Keratinocyte (primary cell): ENCODE measurements around the gene RBM25. TPM values are rescaled to one million over a fixed set of nuclear protein-coding genes. Genes with fewer than 3 reads are reported as not detected.

ENCODE experiments used
- DNase-seq: peaks from one replicate; pipeline ENCODE4 v3.0.0-alpha.2; 2011; ENCODE audit warnings: low read depth, missing footprints, low spot score
- FAIRE-seq: peaks from 2 replicates; lab custom pipeline; 2011; peaks lifted over from hg19 to GRCh38; lab: Jason Lieb, UNC
- H2AFZ ChIP-seq: 2 replicates; pipeline ENCODE4 v1.6.0; 2012; ENCODE audit warnings: low read length, control low read depth, inconsistent platforms; ENCODE audit not compliant: control insufficient read depth
- H3K27ac ChIP-seq: 2 replicates; pipeline ENCODE4 v1.5.1; 2011; ENCODE audit warnings: low read length; ENCODE audit not compliant: control insufficient read depth, insufficient read depth
- H3K27me3 ChIP-seq: 3 replicates; pipeline ENCODE4 v1.6.0; 2011; ENCODE audit warnings: low read length; ENCODE audit not compliant: control insufficient read depth, insufficient read depth; ENCODE audit errors: extremely low read depth
- H3K36me3 ChIP-seq, 2 experiments: 2 replicates in 1 of 2; 3 replicates in 1 of 2; pipeline ENCODE4 v1.5.1; 2011; ENCODE audit warnings: low read length in 2 of 2, mild to moderate bottlenecking in 1 of 2; ENCODE audit not compliant: control insufficient read depth in 2 of 2, insufficient read depth in 2 of 2; ENCODE audit errors: extremely low read depth in 1 of 2
- H3K4me1 ChIP-seq: 3 replicates; pipeline ENCODE4 v1.5.1; 2011; ENCODE audit warnings: low read length; ENCODE audit not compliant: control insufficient read depth, insufficient read depth; ENCODE audit errors: extremely low read depth
- H3K4me2 ChIP-seq: 3 replicates; pipeline ENCODE4 v1.6.0; 2011; ENCODE audit warnings: low read depth, low read length; ENCODE audit not compliant: control insufficient read depth, insufficient read depth; ENCODE audit errors: extremely low read depth
- H3K4me3 ChIP-seq, 3 experiments: fragments of 200-600 bp in 1 of 3; sonication (generic) in 1 of 3; 2 replicates in 2 of 3; 3 replicates in 1 of 3; pipeline ENCODE4 v1.5.1; 2011 to 2016; ENCODE audit warnings: low read length in 3 of 3, mild to moderate bottlenecking in 3 of 3, control low read depth in 2 of 3, inconsistent platforms in 1 of 3, low read depth in 1 of 3, mixed read lengths in 1 of 3, mixed run types in 1 of 3, moderate library complexity in 1 of 3; ENCODE audit not compliant: control insufficient read depth in 2 of 3, insufficient read depth in 2 of 3; ENCODE audit errors: extremely low read depth in 1 of 3
- H3K79me2 ChIP-seq: 2 replicates; pipeline ENCODE4 v1.6.0; 2012; ENCODE audit warnings: low read length; ENCODE audit not compliant: control insufficient read depth, insufficient read depth
- H3K9ac ChIP-seq: 3 replicates; pipeline ENCODE4 v1.6.0; 2011; ENCODE audit warnings: low read length; ENCODE audit not compliant: control insufficient read depth, insufficient read depth; ENCODE audit errors: extremely low read depth
- H3K9me1 ChIP-seq: 3 replicates; pipeline ENCODE4 v1.6.0; 2011; ENCODE audit warnings: low read length; ENCODE audit not compliant: control insufficient read depth, insufficient read depth; ENCODE audit errors: extremely low read depth
- H3K9me3 ChIP-seq: 2 replicates; pipeline ENCODE4 v1.5.1; 2012; ENCODE audit warnings: low read depth, low read length; ENCODE audit not compliant: control insufficient read depth
- H4K20me1 ChIP-seq: 3 replicates; pipeline ENCODE4 v1.6.0; 2011; ENCODE audit warnings: low read length; ENCODE audit not compliant: control insufficient read depth, insufficient read depth; ENCODE audit errors: extremely low read depth
- EZH2 ChIP-seq: IDR thresholded peaks from one replicate; pipeline ENCODE4 v1.6.1; 2012; ENCODE audit warnings: inconsistent platforms, mild to moderate bottlenecking, low read length, moderate library complexity
- dilution Hi-C: fragments of 300-500 bp; cut with MboI; formaldehyde crosslinking; loops from one replicate; pipeline ENCODE4 v1.7.0; 2020; ENCODE audit warnings: low sequenced_read_pairs; ENCODE audit not compliant: extremely low pct_ligation_motif_present
- polyA plus RNA-seq, 5 experiments: library from polyadenylated mRNA; depleted of rRNA in 3 of 5; stranded (reverse) in 3 of 5; stranded (forward) in 1 of 5; unstranded in 1 of 5; fragments of >200 nt; gene quantifications; 1 replicate in 1 of 5; 2 replicates in 3 of 5; 3 replicates in 1 of 5; pipeline versions ENCODE4 v1.2.1 to v1.2.3, GENCODE V29; 2011 to 2012; ENCODE audit warnings: missing spikeins in 2 of 5, low read depth in 1 of 5, low replicate concordance in 1 of 5
- TF ChIP-seq, protein P1 (sequence below), 3 experiments: IDR thresholded peaks in 1 of 3; conservative IDR thresholded peaks in 1 of 3; optimal IDR thresholded peaks in 1 of 3; 2 replicates in 2 of 3; 3 replicates in 1 of 3; pipeline versions ENCODE3 to v1.5.1; 2011; ENCODE audit warnings: low read length in 3 of 3, mild to moderate bottlenecking in 3 of 3, moderate library complexity in 2 of 3, control low read depth in 1 of 3, inconsistent platforms in 1 of 3; ENCODE audit not compliant: insufficient read depth in 2 of 3; ENCODE audit errors: extremely low read depth in 1 of 3

Gene RBM25
- polyA plus RNA-seq, 1 donor (not counting 4 experiments of a cell fraction or from before 2014, with no cell fraction given): 47.4 TPM

DNA sequence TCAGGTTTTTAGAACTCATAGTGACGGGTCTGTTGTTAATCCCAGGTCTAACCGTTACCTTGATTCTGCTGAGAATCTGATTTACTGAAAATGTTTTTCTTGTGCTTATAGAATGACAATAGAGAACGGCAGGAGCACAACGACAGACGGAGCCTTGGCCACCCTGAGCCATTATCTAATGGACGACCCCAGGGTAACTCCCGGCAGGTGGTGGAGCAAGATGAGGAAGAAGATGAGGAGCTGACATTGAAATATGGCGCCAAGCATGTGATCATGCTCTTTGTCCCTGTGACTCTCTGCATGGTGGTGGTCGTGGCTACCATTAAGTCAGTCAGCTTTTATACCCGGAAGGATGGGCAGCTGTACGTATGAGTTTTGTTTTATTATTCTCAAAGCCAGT is 112.4 kb downstream of the RBM25 start:
- Histone ChIP-seq H3K4me2 (no peak overlapping the region), H3K9ac (no peak overlapping the region), H3K27me3 (no peaks in the 10 kb centered on the region), H2AFZ (no peak overlapping the region), H3K36me3 (peaks cover 25 to 31% of the 10 kb centered on the region in 2 experiments), H3K27ac (no peak overlapping the region), H3K9me1 (no peaks in the 10 kb centered on the region), H4K20me1 (no peaks in the 10 kb centered on the region), H3K4me1 (peaks cover 6% of the 10 kb centered on the region), H3K79me2 (no peaks in the 10 kb centered on the region), H3K4me3 (no peak overlapping the region), H3K9me3 (no peaks in the 10 kb centered on the region)
- FAIRE-seq (no peak), DNase-seq (no peak)
- dilution Hi-C loops: no loop called here
- TF ChIP-seq, protein P1, sequence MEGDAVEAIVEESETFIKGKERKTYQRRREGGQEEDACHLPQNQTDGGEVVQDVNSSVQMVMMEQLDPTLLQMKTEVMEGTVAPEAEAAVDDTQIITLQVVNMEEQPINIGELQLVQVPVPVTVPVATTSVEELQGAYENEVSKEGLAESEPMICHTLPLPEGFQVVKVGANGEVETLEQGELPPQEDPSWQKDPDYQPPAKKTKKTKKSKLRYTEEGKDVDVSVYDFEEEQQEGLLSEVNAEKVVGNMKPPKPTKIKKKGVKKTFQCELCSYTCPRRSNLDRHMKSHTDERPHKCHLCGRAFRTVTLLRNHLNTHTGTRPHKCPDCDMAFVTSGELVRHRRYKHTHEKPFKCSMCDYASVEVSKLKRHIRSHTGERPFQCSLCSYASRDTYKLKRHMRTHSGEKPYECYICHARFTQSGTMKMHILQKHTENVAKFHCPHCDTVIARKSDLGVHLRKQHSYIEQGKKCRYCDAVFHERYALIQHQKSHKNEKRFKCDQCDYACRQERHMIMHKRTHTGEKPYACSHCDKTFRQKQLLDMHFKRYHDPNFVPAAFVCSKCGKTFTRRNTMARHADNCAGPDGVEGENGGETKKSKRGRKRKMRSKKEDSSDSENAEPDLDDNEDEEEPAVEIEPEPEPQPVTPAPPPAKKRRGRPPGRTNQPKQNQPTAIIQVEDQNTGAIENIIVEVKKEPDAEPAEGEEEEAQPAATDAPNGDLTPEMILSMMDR (optimal IDR thresholded peaks at IDR 0.05 in 1 of 3, IDR thresholded peaks at IDR 0.05 in 1 of 3, conservative IDR thresholded peaks at IDR 0.05 in 1 of 3; ENCODE audit: extremely low read depth in 1 of 3, insufficient read depth in 2 of 3, low read length in 3 of 3): no peak
- no peak for TF ChIP-seq EZH2

DNA sequence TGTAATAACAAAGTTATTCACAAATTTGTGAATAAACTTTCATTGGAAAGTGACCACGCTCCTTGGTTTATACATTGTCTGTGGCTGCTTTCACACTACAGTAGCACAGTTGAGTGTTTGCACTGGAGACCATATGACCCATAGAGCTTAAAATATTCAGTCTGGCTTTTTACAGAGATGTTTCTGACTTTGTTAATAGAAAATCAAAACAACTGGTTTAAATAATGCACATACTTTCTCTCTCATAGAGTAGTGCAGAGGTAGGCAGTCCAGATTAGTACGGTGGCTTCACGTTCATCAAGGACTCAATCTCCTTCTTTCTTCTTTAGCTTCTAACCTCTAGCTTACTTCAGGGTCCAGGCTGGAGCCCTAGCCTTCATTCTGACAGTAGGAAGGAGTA is 114.2 kb downstream of the RBM25 start:
- peaks cover 27 to 31% of the 10 kb centered on the region in 2 experiments for H3K36me3 ChIP-seq
- no peak for FAIRE-seq
- dilution Hi-C loops: no loop called here

More for the DNA sequence above, 114.2 kb downstream of the RBM25 start:
- Histone ChIP-seq H4K20me1 (no peaks in the 10 kb centered on the region), H3K79me2 (no peaks in the 10 kb centered on the region), H3K9me3 (no peaks in the 10 kb centered on the region), H3K27me3 (no peaks in the 10 kb centered on the region), H3K4me2 (no peak overlapping the region), H3K4me1 (no peaks in the 10 kb centered on the region), H3K9ac (no peak overlapping the region), H3K27ac (no peak overlapping the region), H2AFZ (no peak overlapping the region), H3K9me1 (no peaks in the 10 kb centered on the region), H3K4me3 (no peak overlapping the region)
- TF ChIP-seq, protein P1 (optimal IDR thresholded peaks at IDR 0.05 in 1 of 3, IDR thresholded peaks at IDR 0.05 in 1 of 3, conservative IDR thresholded peaks at IDR 0.05 in 1 of 3; ENCODE audit: extremely low read depth in 1 of 3, insufficient read depth in 2 of 3, low read length in 3 of 3): no peak
- DNase-seq: no peak
